Measurements from ENCODE around the gene TUBA8.
"Not testable (repeated sequence)": the region's sequence is repeated elsewhere in the genome, so short reads cannot be mapped to it uniquely, and the experiment has no call there.

TUBA8 gene

DNA sequence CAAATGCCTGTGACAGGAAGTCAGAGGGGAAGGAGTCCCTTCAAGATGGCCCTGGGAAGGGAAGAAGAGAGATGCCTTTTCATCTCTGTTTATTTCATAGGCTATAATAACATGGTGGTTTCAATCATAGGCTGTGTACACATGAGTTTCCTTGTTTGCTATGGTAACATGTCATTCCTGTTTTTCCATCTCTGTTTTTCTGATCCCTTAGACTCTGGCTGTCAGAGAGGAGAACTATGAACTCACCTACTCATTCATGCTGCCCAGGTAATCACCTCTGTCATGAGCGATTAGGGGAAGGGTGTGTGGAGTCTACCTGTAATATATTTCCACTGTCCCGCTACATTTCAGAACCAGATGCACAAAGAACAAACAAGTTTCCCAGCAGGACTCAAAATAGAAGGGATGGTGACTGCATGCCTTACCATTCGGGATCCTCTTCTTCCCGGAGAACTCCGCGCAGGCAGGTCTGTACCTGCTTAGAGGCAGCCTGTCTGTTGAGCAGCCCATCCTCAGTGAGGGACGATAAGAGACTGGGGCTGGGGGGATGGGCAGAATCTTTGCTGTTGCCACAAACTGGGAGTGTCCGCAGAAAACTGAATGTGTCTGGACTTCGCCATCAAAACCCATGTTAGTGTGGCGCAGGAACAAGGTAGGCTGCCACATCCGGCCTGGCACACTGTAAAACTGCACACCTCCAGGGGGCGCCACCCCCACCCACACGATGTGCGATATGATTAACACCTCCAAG lies 39.9 kb upstream of the TUBA8 start:
- TF ChIP-seq BACH2 (CRISPR knock-in tag; IDR thresholded peaks at IDR 0.05; ENCODE audit: borderline replicate concordance), result no peak
- no peak for TF ChIP-seq SNAI2 (CRISPR knock-in tag; IDR thresholded peaks at IDR 0.05)
- TF ChIP-seq TOX (CRISPR knock-in tag; IDR thresholded peaks at IDR 0.05; ENCODE audit: borderline replicate concordance), result no peak
- TF ChIP-seq ISL1 (CRISPR knock-in tag; IDR thresholded peaks at IDR 0.05), result no peak
- TF ChIP-seq ESRRG (CRISPR knock-in tag; IDR thresholded peaks at IDR 0.05), result no peak
- ATAC-seq, result no peak

DNA sequence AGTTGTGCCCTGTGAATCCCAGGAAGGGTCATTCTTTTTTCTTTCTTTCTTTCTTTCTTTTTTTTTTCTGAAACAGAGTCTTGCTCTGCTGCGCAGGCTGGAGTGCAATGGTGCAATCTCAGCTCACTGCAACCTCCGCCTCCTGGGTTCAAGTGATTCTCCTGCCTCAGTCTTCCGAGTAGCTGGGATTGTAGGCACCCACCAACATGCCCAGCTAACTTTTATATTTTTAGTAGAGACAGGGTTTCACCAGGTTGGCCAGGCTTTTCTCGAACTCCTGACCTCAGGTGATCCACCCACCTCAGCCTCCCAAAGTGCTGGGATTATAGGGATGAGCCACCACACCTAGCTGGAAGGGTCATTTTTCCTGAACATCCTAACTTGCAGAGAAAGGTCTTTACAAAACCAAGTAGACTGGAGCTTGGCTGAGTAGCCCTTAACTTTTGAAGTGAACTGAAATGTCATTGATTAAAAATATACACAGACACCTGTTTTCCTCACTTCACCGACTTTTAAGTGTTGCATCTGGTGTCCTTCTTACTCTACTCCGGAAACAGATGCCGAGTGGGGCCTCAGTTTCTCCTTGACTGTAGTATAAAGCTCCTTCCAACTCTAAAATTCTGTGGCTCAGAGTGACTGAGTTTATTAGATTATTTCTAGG lies 39.2 kb upstream of the TUBA8 start:
- ATAC-seq, result not testable (repeated sequence)

- TF ChIP-seq, protein P1, sequence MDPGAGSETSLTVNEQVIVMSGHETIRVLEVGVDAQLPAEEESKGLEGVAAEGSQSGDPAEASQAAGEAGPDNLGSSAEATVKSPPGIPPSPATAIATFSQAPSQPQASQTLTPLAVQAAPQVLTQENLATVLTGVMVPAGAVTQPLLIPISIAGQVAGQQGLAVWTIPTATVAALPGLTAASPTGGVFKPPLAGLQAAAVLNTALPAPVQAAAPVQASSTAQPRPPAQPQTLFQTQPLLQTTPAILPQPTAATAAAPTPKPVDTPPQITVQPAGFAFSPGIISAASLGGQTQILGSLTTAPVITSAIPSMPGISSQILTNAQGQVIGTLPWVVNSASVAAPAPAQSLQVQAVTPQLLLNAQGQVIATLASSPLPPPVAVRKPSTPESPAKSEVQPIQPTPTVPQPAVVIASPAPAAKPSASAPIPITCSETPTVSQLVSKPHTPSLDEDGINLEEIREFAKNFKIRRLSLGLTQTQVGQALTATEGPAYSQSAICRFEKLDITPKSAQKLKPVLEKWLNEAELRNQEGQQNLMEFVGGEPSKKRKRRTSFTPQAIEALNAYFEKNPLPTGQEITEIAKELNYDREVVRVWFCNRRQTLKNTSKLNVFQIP (CRISPR knock-in tag; IDR thresholded peaks at IDR 0.05; ENCODE audit: borderline replicate concordance, low read depth), result no peak
- TF ChIP-seq ESRRG (CRISPR knock-in tag; IDR thresholded peaks at IDR 0.05) (no peak), ZNF70 (CRISPR knock-in tag; IDR thresholded peaks at IDR 0.05) (no peak), BACH2 (CRISPR knock-in tag; IDR thresholded peaks at IDR 0.05; ENCODE audit: borderline replicate concordance) (no peak)
- no peak for ATAC-seq
Measured at GRCh38 chr22:18071968-18072310, 38.7 kb upstream of the TUBA8 start.

- ATAC-seq, result no peak
- TF ChIP-seq CSDC2 (CRISPR knock-in tag; IDR thresholded peaks at IDR 0.05), result no peak
Measured at GRCh38 chr22:18073467-18073866, 37.1 kb upstream of the TUBA8 start.

DNA sequence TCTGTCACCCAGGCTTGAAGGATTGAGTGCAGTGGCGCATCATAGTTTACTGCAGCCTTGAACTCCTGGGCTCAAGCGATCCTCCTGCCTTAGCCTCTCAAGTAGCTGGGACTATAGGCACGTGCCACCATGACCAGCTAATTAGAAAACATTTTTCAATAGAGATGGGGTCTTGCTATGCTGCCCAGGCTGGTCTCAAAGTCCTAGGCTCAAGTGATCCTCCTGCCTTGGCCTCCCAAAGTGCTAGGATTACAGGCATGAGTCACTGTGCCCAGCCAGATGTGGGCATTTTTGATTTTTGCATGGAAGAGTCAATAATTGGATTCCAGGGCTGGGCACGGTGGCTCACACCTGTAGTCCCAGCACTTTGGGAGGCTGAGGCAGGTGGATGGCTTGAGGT lies 36.7 kb upstream of the TUBA8 start:
- not testable (repeated sequence) for ATAC-seq

GRCh38 chr22:18075101-18075719 lies 35.4 kb upstream of the TUBA8 start:
- no peak for TF ChIP-seq ZFP30 (CRISPR knock-in tag; IDR thresholded peaks at IDR 0.05)
- no peak for TF ChIP-seq ISL1 (CRISPR knock-in tag; IDR thresholded peaks at IDR 0.05)
- no peak for TF ChIP-seq SNAI2 (CRISPR knock-in tag; IDR thresholded peaks at IDR 0.05)
- TF ChIP-seq, protein P2, sequence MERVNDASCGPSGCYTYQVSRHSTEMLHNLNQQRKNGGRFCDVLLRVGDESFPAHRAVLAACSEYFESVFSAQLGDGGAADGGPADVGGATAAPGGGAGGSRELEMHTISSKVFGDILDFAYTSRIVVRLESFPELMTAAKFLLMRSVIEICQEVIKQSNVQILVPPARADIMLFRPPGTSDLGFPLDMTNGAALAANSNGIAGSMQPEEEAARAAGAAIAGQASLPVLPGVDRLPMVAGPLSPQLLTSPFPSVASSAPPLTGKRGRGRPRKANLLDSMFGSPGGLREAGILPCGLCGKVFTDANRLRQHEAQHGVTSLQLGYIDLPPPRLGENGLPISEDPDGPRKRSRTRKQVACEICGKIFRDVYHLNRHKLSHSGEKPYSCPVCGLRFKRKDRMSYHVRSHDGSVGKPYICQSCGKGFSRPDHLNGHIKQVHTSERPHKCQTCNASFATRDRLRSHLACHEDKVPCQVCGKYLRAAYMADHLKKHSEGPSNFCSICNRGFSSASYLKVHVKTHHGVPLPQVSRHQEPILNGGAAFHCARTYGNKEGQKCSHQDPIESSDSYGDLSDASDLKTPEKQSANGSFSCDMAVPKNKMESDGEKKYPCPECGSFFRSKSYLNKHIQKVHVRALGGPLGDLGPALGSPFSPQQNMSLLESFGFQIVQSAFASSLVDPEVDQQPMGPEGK (CRISPR knock-in tag; IDR thresholded peaks at IDR 0.05; ENCODE audit: borderline replicate concordance), result no peak
- TF ChIP-seq OSR1 (CRISPR knock-in tag; IDR thresholded peaks at IDR 0.05), result no peak
- TF ChIP-seq, protein P3, sequence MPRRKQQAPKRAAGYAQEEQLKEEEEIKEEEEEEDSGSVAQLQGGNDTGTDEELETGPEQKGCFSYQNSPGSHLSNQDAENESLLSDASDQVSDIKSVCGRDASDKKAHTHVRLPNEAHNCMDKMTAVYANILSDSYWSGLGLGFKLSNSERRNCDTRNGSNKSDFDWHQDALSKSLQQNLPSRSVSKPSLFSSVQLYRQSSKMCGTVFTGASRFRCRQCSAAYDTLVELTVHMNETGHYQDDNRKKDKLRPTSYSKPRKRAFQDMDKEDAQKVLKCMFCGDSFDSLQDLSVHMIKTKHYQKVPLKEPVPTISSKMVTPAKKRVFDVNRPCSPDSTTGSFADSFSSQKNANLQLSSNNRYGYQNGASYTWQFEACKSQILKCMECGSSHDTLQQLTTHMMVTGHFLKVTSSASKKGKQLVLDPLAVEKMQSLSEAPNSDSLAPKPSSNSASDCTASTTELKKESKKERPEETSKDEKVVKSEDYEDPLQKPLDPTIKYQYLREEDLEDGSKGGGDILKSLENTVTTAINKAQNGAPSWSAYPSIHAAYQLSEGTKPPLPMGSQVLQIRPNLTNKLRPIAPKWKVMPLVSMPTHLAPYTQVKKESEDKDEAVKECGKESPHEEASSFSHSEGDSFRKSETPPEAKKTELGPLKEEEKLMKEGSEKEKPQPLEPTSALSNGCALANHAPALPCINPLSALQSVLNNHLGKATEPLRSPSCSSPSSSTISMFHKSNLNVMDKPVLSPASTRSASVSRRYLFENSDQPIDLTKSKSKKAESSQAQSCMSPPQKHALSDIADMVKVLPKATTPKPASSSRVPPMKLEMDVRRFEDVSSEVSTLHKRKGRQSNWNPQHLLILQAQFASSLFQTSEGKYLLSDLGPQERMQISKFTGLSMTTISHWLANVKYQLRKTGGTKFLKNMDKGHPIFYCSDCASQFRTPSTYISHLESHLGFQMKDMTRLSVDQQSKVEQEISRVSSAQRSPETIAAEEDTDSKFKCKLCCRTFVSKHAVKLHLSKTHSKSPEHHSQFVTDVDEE (CRISPR knock-in tag; IDR thresholded peaks at IDR 0.05), result no peak
- TF ChIP-seq ZNF70 (CRISPR knock-in tag; IDR thresholded peaks at IDR 0.05), result no peak
- no peak for TF ChIP-seq ESRRG (CRISPR knock-in tag; IDR thresholded peaks at IDR 0.05)
- TF ChIP-seq TOX (CRISPR knock-in tag; IDR thresholded peaks at IDR 0.05; ENCODE audit: borderline replicate concordance), result no peak
- no peak for TF ChIP-seq RARB (CRISPR knock-in tag; IDR thresholded peaks at IDR 0.05)
- TF ChIP-seq TCF4 (CRISPR knock-in tag; IDR thresholded peaks at IDR 0.05; ENCODE audit: borderline replicate concordance), result no peak
- TF ChIP-seq GLIS3 (CRISPR knock-in tag; IDR thresholded peaks at IDR 0.05), result no peak
- no peak for TF ChIP-seq CREB5 (CRISPR knock-in tag; IDR thresholded peaks at IDR 0.05; ENCODE audit: low read depth)
- TF ChIP-seq, protein P1 (CRISPR knock-in tag; IDR thresholded peaks at IDR 0.05; ENCODE audit: borderline replicate concordance, low read depth), result no peak
- TF ChIP-seq ARNTL (CRISPR knock-in tag; IDR thresholded peaks at IDR 0.05; ENCODE audit: borderline replicate concordance, low read depth), result no peak
- no peak for TF ChIP-seq ZC3H10 (CRISPR knock-in tag; IDR thresholded peaks at IDR 0.05)
- no peak for ATAC-seq
